GM18511 (cell line): ENCODE results near the gene BEND5.

ENCODE experiments used
- ATAC-seq: cut with Tn5 transposase; IDR thresholded peaks from one replicate; pipeline ENCODE4 v1.9.1; 2021; ENCODE audit warnings: mild to moderate bottlenecking, moderate library complexity; ENCODE audit not compliant: unreplicated experiment

The BEND5 gene

DNA sequence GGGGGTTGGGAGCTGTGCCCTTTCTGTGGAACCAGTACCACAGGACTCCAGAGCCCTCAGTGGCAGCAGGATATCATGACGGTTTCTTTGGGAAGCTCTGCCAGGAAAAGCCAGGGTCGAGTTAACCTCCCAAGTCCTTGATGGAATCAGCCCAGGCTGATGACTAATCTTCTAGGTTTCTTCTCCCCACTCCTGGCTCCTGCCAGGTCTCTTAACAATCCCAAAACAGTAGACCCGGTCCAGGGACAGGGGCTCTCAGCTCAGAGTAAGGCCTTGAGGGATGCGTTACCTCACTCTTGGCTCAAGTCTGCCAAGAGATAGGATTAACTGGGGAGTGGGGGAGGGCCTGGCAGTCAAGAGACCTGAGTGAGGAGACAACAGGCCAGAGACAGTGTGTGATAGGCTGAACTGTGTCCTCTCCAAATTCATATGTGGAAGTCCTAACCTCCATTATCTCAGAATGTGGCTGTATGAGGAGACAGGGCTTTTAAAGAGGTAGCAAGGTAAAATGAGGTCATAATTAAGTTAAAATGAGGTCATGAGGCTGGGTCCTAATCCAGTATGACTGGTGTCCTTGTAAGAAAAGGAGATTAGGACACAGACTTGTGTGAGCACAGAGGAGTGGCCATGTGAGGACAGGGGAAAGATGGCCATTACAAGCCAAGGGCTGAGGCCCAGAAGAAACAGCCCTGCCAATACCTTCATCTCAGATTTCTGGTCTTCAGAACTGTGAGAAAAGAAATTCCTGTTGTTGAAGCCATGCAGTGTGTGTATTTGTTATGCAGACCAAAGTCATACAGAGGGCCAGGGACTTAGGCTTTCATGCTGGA is 95.0 kb downstream of the BEND5 start:
- ATAC-seq = no peak

DNA sequence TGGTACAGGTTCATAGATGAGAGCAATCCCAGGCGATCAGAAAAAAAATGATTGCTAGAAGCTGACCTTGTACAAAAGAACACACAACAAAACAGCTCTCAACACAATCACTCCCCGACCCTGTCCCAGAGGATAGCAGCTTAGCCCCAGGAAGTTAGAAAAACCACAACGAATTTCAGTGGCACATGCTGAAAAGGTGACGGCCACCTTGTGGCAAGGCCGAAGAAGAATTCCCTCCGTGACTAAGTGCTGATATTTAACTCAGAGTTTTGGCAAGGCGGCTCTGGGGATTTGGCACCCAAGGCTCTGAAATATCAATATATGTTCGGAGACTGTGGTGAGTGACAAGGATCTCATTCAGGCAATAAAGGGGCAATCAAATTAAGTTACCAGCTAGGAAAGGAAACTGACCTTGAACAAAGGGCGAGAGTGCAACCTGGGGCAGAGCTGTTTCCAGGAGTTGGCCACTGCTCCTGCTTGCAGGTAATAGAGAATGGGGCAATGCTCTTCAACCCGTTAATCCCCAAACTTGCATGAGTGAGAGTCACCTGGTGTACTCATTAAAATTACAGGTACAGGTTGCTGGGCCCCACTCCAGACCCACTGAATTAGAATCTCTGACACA is 96.2 kb downstream of the BEND5 start:
- no peak for ATAC-seq

DNA sequence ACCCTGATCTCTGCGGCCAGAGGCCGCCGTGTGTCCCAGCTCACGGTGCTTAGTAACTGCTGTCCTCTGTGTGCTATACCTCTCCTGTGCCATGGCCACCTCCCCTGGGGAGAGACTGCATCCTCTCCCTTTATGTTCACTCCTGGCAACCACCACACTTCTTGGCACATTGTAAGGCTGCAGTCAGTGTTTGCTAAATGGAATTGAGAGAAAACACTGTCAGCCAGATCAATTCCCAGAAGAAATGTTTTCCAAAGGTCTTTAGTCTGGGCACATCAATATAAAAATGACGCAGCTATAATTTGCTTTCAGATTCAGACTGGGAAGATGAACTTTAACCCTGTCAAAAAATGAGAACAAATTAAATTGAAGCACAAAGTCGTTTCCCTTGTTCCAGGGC is 96.8 kb downstream of the BEND5 start:
- no peak for ATAC-seq

DNA sequence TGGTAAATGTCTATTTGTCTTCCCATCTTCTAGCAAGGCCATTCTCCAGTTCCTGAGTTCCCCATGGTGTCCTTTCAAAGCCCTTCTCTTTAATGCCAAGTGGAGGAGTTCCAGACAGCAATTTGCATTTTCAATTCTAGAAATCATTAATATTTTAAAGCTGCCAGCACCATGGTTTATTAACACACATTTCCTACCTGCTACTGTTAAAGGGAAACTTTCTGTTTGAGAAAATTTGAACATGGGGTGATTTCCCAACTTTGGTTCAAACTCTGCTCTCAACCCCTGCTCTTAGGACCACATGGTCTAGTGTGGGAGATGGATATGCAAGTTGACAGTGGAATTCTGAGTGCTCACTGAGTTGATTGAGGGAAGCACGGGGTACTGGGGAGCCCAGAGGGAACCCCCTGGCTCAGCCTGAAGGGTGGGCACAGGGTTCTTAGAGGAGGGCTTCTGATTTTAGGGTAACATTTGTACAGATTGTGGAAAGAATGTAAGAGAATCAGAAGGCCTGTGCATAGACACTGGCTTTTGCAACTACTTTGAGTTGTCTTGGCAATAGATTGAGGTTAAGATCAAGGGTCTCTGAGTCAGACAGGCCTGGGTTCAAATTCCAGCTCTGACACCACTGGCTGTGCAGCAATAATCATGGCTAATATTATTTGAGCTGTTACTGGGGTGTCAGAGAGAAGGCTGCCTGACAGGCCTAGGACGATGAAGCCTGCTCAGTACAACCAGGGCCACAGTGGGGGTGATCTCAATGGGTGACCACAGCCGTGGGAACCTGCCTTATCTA is 97.8 kb downstream of the BEND5 start:
- ATAC-seq = peak; percentile 51
